ENCODE results near the gene ZNF593OS. TPM values are rescaled to one million over a fixed set of nuclear protein-coding genes. Genes with fewer than 3 reads are reported as not detected.

ZNF593OS gene
- total and polyA plus RNA-seq, 9 donors: 0.31 to 1.6 (median 0.88) TPM

Other genes with a start within 250 kb of the ZNF593OS start
- 59.7 TPM for gene PAFAH2, start 173.8 kb downstream of the ZNF593OS start, total RNA-seq
- gene PAFAH2, start 173.8 kb downstream of the ZNF593OS start, polyA plus RNA-seq (ENCODE audit: insufficient read depth in 1 of 8, insufficient read length in 8 of 8, low replicate concordance in 1 of 8): 10 to 100 TPM; 42.1 to 78.5 (median 55.6) TPM
- gene EXTL1, start 150.1 kb downstream of the ZNF593OS start, total RNA-seq: 0.71 TPM
- gene EXTL1, start 150.1 kb downstream of the ZNF593OS start, polyA plus RNA-seq (ENCODE audit: insufficient read depth in 1 of 8, insufficient read length in 8 of 8, low replicate concordance in 1 of 8): 1 to 10 TPM; 1.7 to 4.6 (median 2.5) TPM
- 0.93 TPM for gene SLC30A2, start 125.7 kb downstream of the ZNF593OS start, total RNA-seq
- 1 to 10 TPM in 2 of 8 donors, under 1 TPM in 6; 0.29 to 2.0 (median 0.65) TPM for gene SLC30A2, start 125.7 kb downstream of the ZNF593OS start, polyA plus RNA-seq (ENCODE audit: insufficient read depth in 1 of 8, insufficient read length in 8 of 8, low replicate concordance in 1 of 8)
- gene TRIM63, start 104.2 kb downstream of the ZNF593OS start, total RNA-seq: 44.8 TPM
- 10 to 100 TPM; 25.8 to 59.2 (median 40.8) TPM for gene TRIM63, start 104.2 kb downstream of the ZNF593OS start, polyA plus RNA-seq (ENCODE audit: insufficient read depth in 1 of 8, insufficient read length in 8 of 8, low replicate concordance in 1 of 8)
- gene PDIK1L, start 60.0 kb downstream of the ZNF593OS start, total RNA-seq: 7.0 TPM
- gene PDIK1L, start 60.0 kb downstream of the ZNF593OS start, polyA plus RNA-seq (ENCODE audit: insufficient read depth in 1 of 8, insufficient read length in 8 of 8, low replicate concordance in 1 of 8): 1 to 10 TPM; 5.7 to 9.1 (median 6.5) TPM
- gene FAM110D, start 12.8 kb downstream of the ZNF593OS start, total RNA-seq: 0.93 TPM
- 1 to 10 TPM in 1 of 8 donors, under 1 TPM in 7; 0.71 to 1.0 (median 0.90) TPM for gene FAM110D, start 12.8 kb downstream of the ZNF593OS start, polyA plus RNA-seq (ENCODE audit: insufficient read depth in 1 of 8, insufficient read length in 8 of 8, low replicate concordance in 1 of 8)
- gene C1orf232, start 2.9 kb downstream of the ZNF593OS start, total RNA-seq: not detected
- not detected for gene C1orf232, start 2.9 kb downstream of the ZNF593OS start, polyA plus RNA-seq (ENCODE audit: insufficient read depth in 1 of 8, insufficient read length in 8 of 8, low replicate concordance in 1 of 8)
- 20.7 TPM for gene ZNF593, start 1.9 kb downstream of the ZNF593OS start, total RNA-seq
- gene ZNF593, start 1.9 kb downstream of the ZNF593OS start, polyA plus RNA-seq (ENCODE audit: insufficient read depth in 1 of 8, insufficient read length in 8 of 8, low replicate concordance in 1 of 8): 10 to 100 TPM; 18.7 to 25.8 (median 19.3) TPM
- 1.2 TPM for gene CNKSR1, start 5.7 kb upstream of the ZNF593OS start, total RNA-seq
- 1 to 10 TPM in 7 of 8 donors, under 1 TPM in 1; 0.81 to 5.2 (median 2.2) TPM for gene CNKSR1, start 5.7 kb upstream of the ZNF593OS start, polyA plus RNA-seq (ENCODE audit: insufficient read depth in 1 of 8, insufficient read length in 8 of 8, low replicate concordance in 1 of 8)
- not detected for gene CATSPER4, start 18.8 kb upstream of the ZNF593OS start, total RNA-seq
- under 1 TPM in 1 of 8 donors, not detected in 7; 0.06 TPM for gene CATSPER4, start 18.8 kb upstream of the ZNF593OS start, polyA plus RNA-seq (ENCODE audit: insufficient read depth in 1 of 8, insufficient read length in 8 of 8, low replicate concordance in 1 of 8)
- gene CEP85, start 62.4 kb upstream of the ZNF593OS start, total RNA-seq: 18.0 TPM
- gene CEP85, start 62.4 kb upstream of the ZNF593OS start, polyA plus RNA-seq (ENCODE audit: insufficient read depth in 1 of 8, insufficient read length in 8 of 8, low replicate concordance in 1 of 8): 10 to 100 TPM; 20.5 to 26.3 (median 22.0) TPM
- gene SH3BGRL3, start 108.3 kb upstream of the ZNF593OS start, total RNA-seq: 12.2 TPM
- 10 to 100 TPM; 53.0 to 85.2 (median 61.9) TPM for gene SH3BGRL3, start 108.3 kb upstream of the ZNF593OS start, polyA plus RNA-seq (ENCODE audit: insufficient read depth in 1 of 8, insufficient read length in 8 of 8, low replicate concordance in 1 of 8)
- gene UBXN11, start 134.8 kb upstream of the ZNF593OS start, total RNA-seq: 4.2 TPM
- 10 to 100 TPM in 5 of 8 donors, 1 to 10 TPM in 3; 7.7 to 13.9 (median 10.5) TPM for gene UBXN11, start 134.8 kb upstream of the ZNF593OS start, polyA plus RNA-seq (ENCODE audit: insufficient read depth in 1 of 8, insufficient read length in 8 of 8, low replicate concordance in 1 of 8)
- gene CD52, start 146.1 kb upstream of the ZNF593OS start, total RNA-seq: 1.7 TPM
- 1 to 10 TPM; 1.1 to 3.8 (median 2.1) TPM for gene CD52, start 146.1 kb upstream of the ZNF593OS start, polyA plus RNA-seq (ENCODE audit: insufficient read depth in 1 of 8, insufficient read length in 8 of 8, low replicate concordance in 1 of 8)
- 0.22 TPM for gene CRYBG2, start 182.3 kb upstream of the ZNF593OS start, total RNA-seq
- gene CRYBG2, start 182.3 kb upstream of the ZNF593OS start, polyA plus RNA-seq (ENCODE audit: insufficient read depth in 1 of 8, insufficient read length in 8 of 8, low replicate concordance in 1 of 8): 1 to 10 TPM in 1 of 8 donors, under 1 TPM in 3, not detected in 4; 0.07 to 1.6 (median 0.16) TPM
- gene ZNF683, start 200.9 kb upstream of the ZNF593OS start, total RNA-seq: not detected
- gene ZNF683, start 200.9 kb upstream of the ZNF593OS start, polyA plus RNA-seq (ENCODE audit: insufficient read depth in 1 of 8, insufficient read length in 8 of 8, low replicate concordance in 1 of 8): not detected
- gene LIN28A, start 239.0 kb upstream of the ZNF593OS start, total RNA-seq: not detected
- gene LIN28A, start 239.0 kb upstream of the ZNF593OS start, polyA plus RNA-seq (ENCODE audit: insufficient read depth in 1 of 8, insufficient read length in 8 of 8, low replicate concordance in 1 of 8): under 1 TPM in 3 of 8 donors, not detected in 5; 0.03 to 0.04 (median 0.04) TPM

All from muscle of leg (tissue), 9 donors.